Kidney (tissue), 14 donors: Measurements from ENCODE around the gene NHS. TPM values are rescaled to one million over a fixed set of nuclear protein-coding genes. Genes with fewer than 3 reads are reported as not detected.

Experiments
- DNase-seq, 5 donors: peaks; one replicate each; pipeline ENCODE4 v3.0.0-alpha.2; 2013 to 2020
- FAIRE-seq: peaks from 2 replicates; lab custom pipeline; 2012; peaks lifted over from hg19 to GRCh38; lab: Jason Lieb, UNC
- H3K27ac ChIP-seq, 2 donors: one replicate each; pipeline ENCODE4 v1.7.0; 2013; ENCODE audit warnings: low read depth in 2 of 2, low read length in 2 of 2, inconsistent platforms in 1 of 2
- H3K27me3 ChIP-seq: one replicate; pipeline ENCODE4 v1.7.1; 2013; ENCODE audit warnings: low read length, inconsistent platforms; ENCODE audit not compliant: control insufficient read depth, insufficient read depth
- H3K36me3 ChIP-seq, 3 donors: one replicate each; pipeline versions ENCODE4 v1.7.0 to v1.7.1; 2013; ENCODE audit warnings: low read length in 3 of 3, control low read depth in 1 of 3, inconsistent platforms in 1 of 3; ENCODE audit not compliant: insufficient read depth in 3 of 3, control insufficient read depth in 2 of 3
- H3K4me1 ChIP-seq, 3 donors: one replicate each; pipeline versions ENCODE4 v1.7.0 to v1.7.1; 2013; ENCODE audit warnings: low read length in 3 of 3, inconsistent platforms in 1 of 3, low read depth in 1 of 3; ENCODE audit not compliant: control insufficient read depth in 2 of 3, insufficient read depth in 2 of 3
- H3K4me3 ChIP-seq, 3 donors: one replicate each; pipeline versions ENCODE4 v1.7.0 to v1.8.1; 2013; ENCODE audit warnings: low read length in 3 of 3, control low read depth in 1 of 3, inconsistent platforms in 1 of 3
- H3K9ac ChIP-seq, 3 donors: one replicate each; pipeline versions ENCODE4 v1.7.0 to v1.7.1; 2013; ENCODE audit warnings: low read length in 3 of 3, control low read depth in 1 of 3, inconsistent platforms in 1 of 3
- H3K9me3 ChIP-seq, 3 donors: one replicate each; pipeline versions ENCODE4 v1.7.0 to v1.7.1; 2013; ENCODE audit warnings: low read length in 3 of 3, control low read depth in 1 of 3, inconsistent platforms in 1 of 3; ENCODE audit not compliant: control insufficient read depth in 2 of 3, insufficient read depth in 1 of 3
- CTCF ChIP-seq: IDR thresholded peaks from 3 replicates; pipeline ENCODE4 v1.5.1; 2012; ENCODE audit warnings: mild to moderate bottlenecking, moderate library complexity, borderline replicate concordance; ENCODE audit not compliant: insufficient read depth; ENCODE audit errors: extremely low read depth
- intact Hi-C: fragments of 100-400 bp; cut with DNase I; formaldehyde crosslinking; loops from one replicate; pipeline ENCODE4 v1.11.1; 2022
- polyA plus RNA-seq: library from polyadenylated mRNA; stranded (reverse); fragments of 350-450 nt; fragmentation: Illumina TruSeq; extraction: RNeasy Lipid Tissue Mini Kit (QIAGEN cat#74804); gene quantifications from one replicate; pipeline ENCODE4 v1.2.3, GENCODE V29; 2014; ENCODE audit warnings: low read depth, low replicate concordance; ENCODE audit not compliant: insufficient read depth
- total RNA-seq: library from RNA; stranded (reverse); fragmentation: NEBNext Ultra II Directional; extraction: Animal tissue kit (Norgen Biotek cat#: 25700); gene quantifications from one replicate; pipeline ENCODE4 v1.2.1, GENCODE V29; 2021
- donor health status: control.
- donor health status: control.
- donor health status: control.
- donor health status: control.
- donor health status: control.
- donor health status: DM: yes; HTN: yes; CAD: no.
- donor health status: Normal renal cell carcinoma (clear cell type).

The NHS gene
- total and polyA plus RNA-seq, 2 donors from 2014 or later: 3.1 to 28.9 TPM

- Histone ChIP-seq H3K27ac (no peak overlapping the region), H3K4me3 (no peak overlapping the region), H3K27me3 (peaks cover 4% of the 10 kb centered on the region), H3K9me3 (no peaks in the 10 kb centered on the region), H3K36me3 (no peaks in the 10 kb centered on the region), H3K9ac (no peak overlapping the region), H3K4me1 (peaks cover 2 to 25% (median 19%) of the 10 kb centered on the region in 3 donors)
- TF ChIP-seq CTCF: no peak
- DNase-seq (no peak), FAIRE-seq (no peak)
- intact Hi-C loops: no loop called here
Measured at GRCh38 chrX:17601441-17602200, 226.6 kb downstream of the NHS start.

GRCh38 chrX:17602245-17602644, 227.2 kb downstream of the NHS start:
- no peak for FAIRE-seq

GRCh38 chrX:17603196-17603595, 228.2 kb downstream of the NHS start:
- no peak overlapping the region for H3K9ac ChIP-seq
- no peak for TF ChIP-seq CTCF
- H3K27ac ChIP-seq: no peak overlapping the region
- peak in 1 of 5 donors; percentile 9 for DNase-seq
- H3K9me3 ChIP-seq: no peaks in the 10 kb centered on the region
- no peaks in the 10 kb centered on the region for H3K36me3 ChIP-seq
- intact Hi-C loops: no loop called here
- peaks cover 0 to 25% (median 17%) of the 10 kb centered on the region in 3 donors for H3K4me1 ChIP-seq
- no peak for FAIRE-seq
- H3K27me3 ChIP-seq: peaks cover 4% of the 10 kb centered on the region
- H3K4me3 ChIP-seq: no peak overlapping the region

More at GRCh38 chrX:17602245-17602644, 227.2 kb downstream of the NHS start:
- intact Hi-C loops: no loop called here
- peaks cover 0 to 25% (median 20%) of the 10 kb centered on the region in 3 donors for H3K4me1 ChIP-seq
- no peak overlapping the region for H3K4me3 ChIP-seq
- DNase-seq: no peak
- no peak overlapping the region for H3K27ac ChIP-seq
- H3K9ac ChIP-seq: no peak overlapping the region
- peaks cover 4% of the 10 kb centered on the region for H3K27me3 ChIP-seq
- no peaks in the 10 kb centered on the region for H3K36me3 ChIP-seq
- no peaks in the 10 kb centered on the region for H3K9me3 ChIP-seq
- TF ChIP-seq CTCF: no peak

GRCh38 chrX:17605676-17606075, 230.7 kb downstream of the NHS start:
- DNase-seq (peak in 2 of 5 donors; percentile 54 to 62), FAIRE-seq (no peak)
- TF ChIP-seq CTCF: no peak
- intact Hi-C loops: no loop called here
- H3K9ac ChIP-seq: no peak overlapping the region
- H3K36me3 ChIP-seq: no peaks in the 10 kb centered on the region
- H3K27me3 ChIP-seq: peaks cover 3% of the 10 kb centered on the region
- no peak overlapping the region for H3K4me3 ChIP-seq
- peaks cover 0 to 16% (median 13%) of the 10 kb centered on the region in 3 donors for H3K4me1 ChIP-seq
- H3K27ac ChIP-seq: no peak overlapping the region
- H3K9me3 ChIP-seq: no peaks in the 10 kb centered on the region
